Fibroblast of peridontal ligament (primary cell): ENCODE data around the gene MMP25.

Experiments used
- DNase-seq: peaks from one replicate; pipeline ENCODE4 v3.0.0-alpha.2; 2010; ENCODE audit errors: extremely low read depth

MMP25 gene

GRCh38 chr16:3092501-3092941 is 46.2 kb downstream of the MMP25 start:
- no peak for DNase-seq

DNA sequence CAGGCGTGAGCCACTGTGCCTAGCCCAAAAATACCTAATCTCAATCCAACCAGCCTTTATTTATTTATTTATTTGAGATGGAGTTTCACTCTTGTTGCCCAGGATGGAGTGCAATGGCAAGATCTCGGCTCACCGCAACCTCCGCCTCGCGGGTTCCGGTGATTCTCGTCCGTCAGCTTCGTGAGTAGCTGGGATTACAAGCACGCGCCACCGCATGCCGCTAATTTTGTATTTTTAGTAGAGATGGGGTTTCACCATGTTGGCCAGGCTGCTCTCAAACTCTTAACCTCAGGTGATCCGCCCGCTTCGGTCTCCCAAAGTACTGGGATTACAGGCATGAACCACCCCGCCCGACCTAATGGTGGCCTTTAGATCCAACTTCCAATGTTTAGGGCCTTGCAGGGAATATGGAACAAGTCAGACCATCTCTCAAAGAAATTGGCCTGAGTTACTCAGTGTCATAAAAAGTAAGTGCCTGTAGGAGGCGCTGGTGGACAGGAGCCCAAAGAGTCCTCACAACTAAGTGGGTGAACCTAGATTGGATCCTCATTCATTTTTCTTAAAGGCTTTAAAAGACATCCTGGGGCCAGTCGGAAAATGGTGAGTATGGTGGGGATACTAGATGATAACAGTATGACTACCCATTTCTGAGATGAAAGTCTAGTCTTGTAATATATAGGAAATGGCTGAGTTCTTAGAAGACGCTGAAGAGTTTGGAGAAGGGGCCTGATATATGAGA is 48.1 kb downstream of the MMP25 start:
- DNase-seq = peak; percentile 38

GRCh38 chr16:3095869-3096268 is 49.5 kb downstream of the MMP25 start:
- DNase-seq = no peak

DNA sequence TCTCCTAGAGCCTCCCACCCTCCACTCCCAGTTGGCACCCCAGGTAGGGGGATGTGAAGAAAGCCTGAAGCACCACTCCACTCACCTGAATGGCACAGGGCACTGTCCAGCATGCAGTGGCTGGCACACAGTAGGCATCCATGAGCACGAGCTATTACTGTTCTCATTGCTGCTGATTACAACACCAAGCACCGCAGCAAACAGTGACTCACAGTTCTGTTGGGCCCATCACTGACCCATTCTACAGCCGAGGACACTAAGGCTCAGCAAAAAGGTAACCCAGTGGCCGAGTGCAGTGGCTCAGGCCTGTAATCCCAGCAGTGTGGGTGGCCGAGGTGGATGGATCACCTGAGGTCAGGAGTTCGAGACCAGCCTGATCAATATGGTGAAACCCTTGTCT is 50.0 kb downstream of the MMP25 start:
- DNase-seq = no peak

DNA sequence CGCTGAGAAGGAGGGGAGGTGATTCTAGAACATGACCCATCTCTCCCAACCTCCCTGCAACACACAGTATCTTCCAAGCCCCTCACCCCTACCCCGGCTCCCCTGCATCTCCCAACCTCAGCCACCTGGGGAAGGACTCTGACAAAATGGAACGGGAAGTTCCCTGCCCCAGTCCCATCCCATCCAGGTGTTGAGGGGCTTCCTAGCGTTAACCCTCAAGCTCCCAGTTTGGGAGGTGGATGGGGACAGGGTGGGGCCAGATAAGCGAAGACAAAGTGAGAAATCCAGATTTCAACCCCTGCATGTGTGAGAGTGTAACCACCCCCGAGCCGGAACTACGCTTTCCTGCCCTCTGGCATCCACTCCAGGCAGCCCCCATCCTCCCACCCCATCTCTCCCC is 50.9 kb downstream of the MMP25 start:
- no peak for DNase-seq

DNA sequence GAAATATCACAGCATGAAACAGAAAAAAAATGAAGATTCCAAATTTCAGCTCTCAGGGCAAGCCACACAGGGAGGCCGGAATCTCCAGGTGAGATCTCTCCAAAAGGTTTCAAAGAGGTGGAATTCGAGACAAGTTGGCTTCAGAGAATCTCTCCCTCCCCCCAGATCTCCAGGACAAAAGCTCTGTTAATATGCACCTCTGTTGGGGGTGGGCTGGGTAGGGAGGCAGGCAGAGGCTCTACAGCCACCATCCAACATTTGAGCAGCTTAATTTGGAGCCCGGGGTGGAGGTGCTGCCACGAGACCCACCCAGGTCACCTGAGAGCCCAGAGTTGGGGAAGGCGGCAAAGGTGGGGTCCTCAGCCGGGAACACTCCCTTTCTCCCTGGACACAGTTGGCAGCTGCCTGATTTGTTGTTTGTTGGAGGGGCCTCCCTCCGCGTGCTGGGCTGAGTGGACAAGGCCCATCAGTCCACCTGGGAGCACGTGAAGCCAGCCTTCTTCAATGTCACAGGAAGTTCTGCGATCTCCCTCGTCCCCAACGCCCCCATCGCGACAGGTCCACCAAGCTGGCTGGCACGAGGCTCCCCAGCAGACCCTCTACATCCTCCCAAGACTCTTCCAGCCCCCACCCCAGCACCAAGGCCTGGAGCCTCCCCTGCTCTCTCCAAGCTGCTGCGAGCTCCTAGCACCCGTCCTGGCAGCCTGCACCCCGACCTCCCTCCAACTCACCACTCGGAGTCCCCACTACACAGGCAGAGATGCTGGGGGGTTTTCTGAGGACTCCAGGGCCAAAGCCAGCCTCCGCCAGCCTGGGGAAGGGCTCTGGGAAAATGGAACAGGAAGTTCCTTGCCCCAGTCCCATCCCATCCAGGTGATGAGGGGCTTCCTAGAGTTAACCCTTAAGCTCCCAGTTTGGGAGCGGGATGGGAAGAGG is 52.4 kb downstream of the MMP25 start, which contains the start of gene ZSCAN10:
Gene ZSCAN10 (minus strand): TSS at position 836 of the 936 bp plus-strand sequence. CDS start 6,357 bp downstream, outside the sequence.
- DNase-seq = no peak

GRCh38 chr16:3099395-3099731 is 53.0 kb downstream of the MMP25 start:
- DNase-seq = no peak

DNA sequence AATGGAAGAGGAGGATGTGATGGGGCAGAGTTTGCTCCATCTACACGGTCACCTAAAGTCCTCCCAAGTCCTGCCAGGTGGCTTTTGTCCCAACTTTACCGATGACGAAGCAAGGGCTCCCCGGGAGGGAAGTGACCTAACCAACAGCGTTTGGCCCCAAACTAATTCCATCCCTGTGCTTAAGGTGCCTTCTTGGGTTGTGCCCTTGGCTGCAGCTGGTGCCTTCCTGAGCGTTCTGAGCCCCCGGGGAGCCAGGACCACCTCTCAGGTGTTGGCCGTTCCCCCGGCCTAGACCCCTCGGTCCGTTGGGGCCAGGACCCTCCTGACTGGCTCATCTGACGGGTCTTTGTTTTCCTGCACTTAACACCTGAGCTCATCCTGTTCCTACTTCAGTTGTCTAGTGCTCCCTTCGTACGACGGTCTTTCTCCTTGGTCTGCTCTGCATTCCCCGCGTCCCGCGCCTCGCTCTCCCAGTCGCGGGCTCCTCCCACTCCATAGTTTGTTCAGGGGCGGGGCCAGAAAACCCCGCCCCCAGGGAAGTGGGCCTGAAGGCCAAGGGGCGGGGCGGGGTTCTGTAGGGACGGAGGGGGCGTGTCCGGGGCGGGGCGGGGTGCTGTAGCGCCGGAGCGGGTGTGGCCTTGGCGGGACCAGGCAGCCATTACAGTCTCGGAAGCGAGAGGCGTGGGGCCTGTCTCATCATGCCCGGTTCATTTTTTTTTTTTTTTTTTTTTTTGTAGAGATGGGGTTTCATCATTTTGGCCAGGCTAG is 53.6 kb downstream of the MMP25 start:
- peak; percentile 62 for DNase-seq

GRCh38 chr16:3101018-3101840 is 54.9 kb downstream of the MMP25 start:
- peak; percentile 35 for DNase-seq

- DNase-seq = no peak
Observed at GRCh38 chr16:3101841-3102470, 55.6 kb downstream of the MMP25 start.

DNA sequence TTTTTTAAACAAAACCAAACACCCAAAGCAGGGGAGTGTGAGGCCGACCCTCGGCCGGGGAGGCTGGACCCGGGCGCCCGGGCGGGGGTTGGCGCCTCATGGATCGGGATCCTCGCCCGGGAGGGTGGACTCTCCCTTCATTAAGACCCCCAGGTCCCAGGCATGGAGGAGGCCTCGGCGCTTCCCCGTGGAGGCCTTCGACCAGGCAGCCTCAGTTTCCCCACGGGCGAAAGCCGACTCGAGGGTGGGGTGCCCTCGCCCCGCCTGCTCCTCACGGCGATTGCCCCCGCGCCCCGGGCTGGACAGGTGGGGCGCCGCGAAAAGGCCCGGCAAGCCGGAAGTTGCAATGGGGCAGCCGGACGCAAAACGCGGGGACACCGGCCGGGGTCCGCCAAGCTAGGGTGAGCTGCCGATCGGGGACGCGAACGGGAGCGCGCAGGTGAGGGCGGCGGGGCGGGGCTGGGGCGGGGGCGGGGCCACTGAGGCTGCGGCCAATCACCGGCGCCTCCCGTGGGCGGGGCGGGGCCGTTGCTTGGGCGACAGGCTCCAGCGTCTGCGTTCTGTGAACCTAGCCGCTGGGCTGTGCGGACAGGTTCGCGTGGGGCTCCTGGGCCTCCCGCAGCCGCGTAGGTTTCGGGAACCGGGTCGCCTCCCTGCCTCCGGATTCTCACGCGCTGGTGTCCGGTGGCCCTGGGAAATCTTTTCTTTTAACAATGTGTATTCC is 60.0 kb downstream of the MMP25 start:
- DNase-seq = peak; percentile 66
